CD4-positive, alpha-beta T cell treated with Interleukin-15 for 4 hours (primary cell): ENCODE measurements around the gene CDH11.

Experiments
- DNase-seq: peaks from one replicate; pipeline ENCODE4 v3.0.0-alpha.2; 2020; ENCODE audit warnings: low spot score

Gene CDH11

GRCh38 chr16:64981568-64982281 is 140.1 kb downstream of the CDH11 start:
- no peak for DNase-seq

GRCh38 chr16:64977206-64977920 is 144.5 kb downstream of the CDH11 start:
- DNase-seq = no peak

- DNase-seq = no peak
These were observed 146.0 kb downstream of the CDH11 start for GRCh38 chr16:64975821-64976220.

- no peak for DNase-seq
These were observed 147.5 kb downstream of the CDH11 start for GRCh38 chr16:64974381-64974780.

GRCh38 chr16:64973171-64973570 is 148.7 kb downstream of the CDH11 start:
- no peak for DNase-seq

GRCh38 chr16:64971171-64971570 is 150.7 kb downstream of the CDH11 start:
- DNase-seq = no peak

- no peak for DNase-seq
These were observed 152.6 kb downstream of the CDH11 start for GRCh38 chr16:64969221-64969620.

GRCh38 chr16:64968539-64968938 is 153.3 kb downstream of the CDH11 start:
- no peak for DNase-seq

- DNase-seq = no peak
These were observed 157.7 kb downstream of the CDH11 start for GRCh38 chr16:64964126-64964540.

- DNase-seq = no peak
These were observed 159.1 kb downstream of the CDH11 start for GRCh38 chr16:64962786-64963185.

- DNase-seq = no peak
These were observed 164.6 kb downstream of the CDH11 start for GRCh38 chr16:64957246-64957645.

- DNase-seq = no peak
These were observed 169.7 kb downstream of the CDH11 start for GRCh38 chr16:64952177-64952576.

GRCh38 chr16:64951193-64951592 is 170.7 kb downstream of the CDH11 start:
- DNase-seq = no peak

- DNase-seq = no peak
These were observed 171.1 kb downstream of the CDH11 start for GRCh38 chr16:64950731-64951130.

- no peak for DNase-seq
These were observed 171.6 kb downstream of the CDH11 start for GRCh38 chr16:64950262-64950661.

- no peak for DNase-seq
These were observed 173.8 kb downstream of the CDH11 start for GRCh38 chr16:64948056-64948455.

- no peak for DNase-seq
These were observed 174.2 kb downstream of the CDH11 start for GRCh38 chr16:64947651-64948050.

GRCh38 chr16:64933885-64934284 is 188.0 kb downstream of the CDH11 start:
- DNase-seq = no peak

GRCh38 chr16:64926476-64926875 is 195.4 kb downstream of the CDH11 start:
- DNase-seq = no peak

GRCh38 chr16:64925166-64925565 is 196.7 kb downstream of the CDH11 start:
- no peak for DNase-seq

- DNase-seq = no peak
These were observed 197.8 kb downstream of the CDH11 start for GRCh38 chr16:64924086-64924485.

- no peak for DNase-seq
These were observed 201.8 kb downstream of the CDH11 start for GRCh38 chr16:64919929-64920607.

- DNase-seq = no peak
These were observed 202.7 kb downstream of the CDH11 start for GRCh38 chr16:64919141-64919540.
